SU-DHL-6 (cell line): ENCODE measurements around the gene PLD1.

Experiments used
- EZH2phosphoT487 ChIP-seq: fragments of 200-600 bp; sonication (generic), shearing (Covaris generic); conservative IDR thresholded peaks from 2 replicates; pipeline ENCODE4 v1.6.1; 2018; ENCODE audit warnings: mild to moderate bottlenecking, antibody characterized with exemption, low read length, moderate library complexity, mixed read lengths
- TF ChIP-seq, protein P1 (sequence below): fragments of 200-600 bp; sonication (generic); IDR thresholded peaks from one replicate; pipeline ENCODE4 v1.5.1; 2017; ENCODE audit warnings: antibody characterized with exemption, mild to moderate bottlenecking, low read length, moderate library complexity; ENCODE audit not compliant: insufficient read depth, poor library complexity, severe bottlenecking

DNA sequence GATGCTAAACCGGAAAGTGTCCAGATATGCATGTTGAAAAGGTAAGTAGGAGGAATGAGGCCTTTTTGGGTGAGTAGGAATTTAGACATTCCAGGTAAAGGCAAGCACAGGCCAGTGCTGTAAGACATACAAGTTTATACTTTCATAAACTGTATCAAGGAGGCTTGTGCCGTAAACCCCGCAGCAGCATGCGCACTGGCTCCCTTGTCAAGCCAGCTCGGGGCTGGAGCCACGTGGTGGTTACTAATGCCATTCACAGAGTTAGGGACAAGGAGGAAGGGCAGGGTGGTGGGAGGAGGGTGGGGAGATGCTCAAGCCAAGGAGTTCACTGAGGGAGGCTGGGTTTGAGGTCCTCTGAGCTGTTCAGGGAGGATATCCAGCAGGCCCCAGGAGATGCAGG, 35.8 kb downstream of the PLD1 start:
- TF ChIP-seq, protein P1, sequence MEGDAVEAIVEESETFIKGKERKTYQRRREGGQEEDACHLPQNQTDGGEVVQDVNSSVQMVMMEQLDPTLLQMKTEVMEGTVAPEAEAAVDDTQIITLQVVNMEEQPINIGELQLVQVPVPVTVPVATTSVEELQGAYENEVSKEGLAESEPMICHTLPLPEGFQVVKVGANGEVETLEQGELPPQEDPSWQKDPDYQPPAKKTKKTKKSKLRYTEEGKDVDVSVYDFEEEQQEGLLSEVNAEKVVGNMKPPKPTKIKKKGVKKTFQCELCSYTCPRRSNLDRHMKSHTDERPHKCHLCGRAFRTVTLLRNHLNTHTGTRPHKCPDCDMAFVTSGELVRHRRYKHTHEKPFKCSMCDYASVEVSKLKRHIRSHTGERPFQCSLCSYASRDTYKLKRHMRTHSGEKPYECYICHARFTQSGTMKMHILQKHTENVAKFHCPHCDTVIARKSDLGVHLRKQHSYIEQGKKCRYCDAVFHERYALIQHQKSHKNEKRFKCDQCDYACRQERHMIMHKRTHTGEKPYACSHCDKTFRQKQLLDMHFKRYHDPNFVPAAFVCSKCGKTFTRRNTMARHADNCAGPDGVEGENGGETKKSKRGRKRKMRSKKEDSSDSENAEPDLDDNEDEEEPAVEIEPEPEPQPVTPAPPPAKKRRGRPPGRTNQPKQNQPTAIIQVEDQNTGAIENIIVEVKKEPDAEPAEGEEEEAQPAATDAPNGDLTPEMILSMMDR = no peak
- no peak for TF ChIP-seq EZH2phosphoT487
